Thyroid gland (tissue), 4 donors: ENCODE measurements around the gene ADARB2. TPM values are rescaled to one million over a fixed set of nuclear protein-coding genes. Genes with fewer than 3 reads are reported as not detected.

Source experiments
- DNase-seq, 2 donors: peaks; one replicate each; pipeline ENCODE4 v3.0.0-alpha.2; 2019
- H3K27ac ChIP-seq, 3 donors: fragments of 200-600 bp; sonication (generic); 1 replicate in 2 of 3; 2 replicates in 1 of 3; pipeline ENCODE4 v1.5.1; 2016 to 2019; ENCODE audit warnings: mild to moderate bottlenecking in 1 of 3, moderate library complexity in 1 of 3
- H3K27me3 ChIP-seq: fragments of 200-600 bp; sonication (generic); one replicate; pipeline ENCODE4 v1.5.1; 2019
- H3K36me3 ChIP-seq, 2 donors: fragments of 200-600 bp; sonication (generic); one replicate each; pipeline ENCODE4 v1.5.1; 2016 to 2019
- H3K4me1 ChIP-seq, 2 donors: fragments of 200-600 bp; sonication (generic); one replicate each; pipeline ENCODE4 v1.5.1; 2017 to 2019
- H3K4me3 ChIP-seq, 3 donors: fragments of 200-600 bp; sonication (generic); replicated peaks in 1 of 3; 1 replicate in 2 of 3; 2 replicates in 1 of 3; pipeline ENCODE4 v1.5.1; 2016; ENCODE audit warnings: mild to moderate bottlenecking in 1 of 3
- H3K9me3 ChIP-seq: fragments of 200-600 bp; sonication (generic); one replicate; pipeline ENCODE4 v1.5.1; 2017
- POLR2A ChIP-seq, 2 donors: fragments of 450-650 bp; IDR thresholded peaks; one replicate each; pipeline ENCODE4 v1.6.1; 2017; ENCODE audit warnings: antibody characterized with exemption in 2 of 2, mild to moderate bottlenecking in 2 of 2, moderate library complexity in 1 of 2
- WGBS, 2 donors: methylation state at CpG; one replicate each; pipeline ENCODE4 v1.1.5; 2017; 5-methylcytosine and 5-hydroxymethylcytosine counted together
- intact Hi-C: fragments of 100-400 bp; cut with DNase I; formaldehyde crosslinking; loops from one replicate; pipeline ENCODE4 v1.15.1; 2023
- total RNA-seq, 4 donors: library from RNA; depleted of rRNA; stranded (reverse); fragments of >200 nt; gene quantifications; one replicate each; pipeline ENCODE4 v1.2.3, GENCODE V29; 2016
- TF ChIP-seq, protein P1 (sequence below), 6 experiments: fragments of 200-600 bp in 3 of 6; fragments of 450-650 bp in 3 of 6; sonication (generic) in 3 of 6; IDR thresholded peaks; one replicate each; pipeline ENCODE4 v1.5.1; 2016 to 2019; ENCODE audit warnings: antibody characterized with exemption in 6 of 6, mild to moderate bottlenecking in 2 of 6, inconsistent platforms in 1 of 6, moderate library complexity in 1 of 6

ADARB2 gene
- total RNA-seq, 4 donors from 2014 or later: 0.08 to 0.15 TPM; not detected in 2

GRCh38 chr10:1423676-1424253 lies 313.6 kb downstream of the ADARB2 start:
- H3K4me3 ChIP-seq: no peak overlapping the region
- H3K36me3 ChIP-seq: no peaks in the 10 kb centered on the region
- no peaks in the 10 kb centered on the region for H3K4me1 ChIP-seq
- no peak for DNase-seq
- H3K27ac ChIP-seq: no peak overlapping the region
- 90 to 100% methylated on average over 2 of the region's 2 CpGs for WGBS, 2 donors
- TF ChIP-seq POLR2A (IDR thresholded peaks at IDR 0.05): no peak
- TF ChIP-seq, protein P1, sequence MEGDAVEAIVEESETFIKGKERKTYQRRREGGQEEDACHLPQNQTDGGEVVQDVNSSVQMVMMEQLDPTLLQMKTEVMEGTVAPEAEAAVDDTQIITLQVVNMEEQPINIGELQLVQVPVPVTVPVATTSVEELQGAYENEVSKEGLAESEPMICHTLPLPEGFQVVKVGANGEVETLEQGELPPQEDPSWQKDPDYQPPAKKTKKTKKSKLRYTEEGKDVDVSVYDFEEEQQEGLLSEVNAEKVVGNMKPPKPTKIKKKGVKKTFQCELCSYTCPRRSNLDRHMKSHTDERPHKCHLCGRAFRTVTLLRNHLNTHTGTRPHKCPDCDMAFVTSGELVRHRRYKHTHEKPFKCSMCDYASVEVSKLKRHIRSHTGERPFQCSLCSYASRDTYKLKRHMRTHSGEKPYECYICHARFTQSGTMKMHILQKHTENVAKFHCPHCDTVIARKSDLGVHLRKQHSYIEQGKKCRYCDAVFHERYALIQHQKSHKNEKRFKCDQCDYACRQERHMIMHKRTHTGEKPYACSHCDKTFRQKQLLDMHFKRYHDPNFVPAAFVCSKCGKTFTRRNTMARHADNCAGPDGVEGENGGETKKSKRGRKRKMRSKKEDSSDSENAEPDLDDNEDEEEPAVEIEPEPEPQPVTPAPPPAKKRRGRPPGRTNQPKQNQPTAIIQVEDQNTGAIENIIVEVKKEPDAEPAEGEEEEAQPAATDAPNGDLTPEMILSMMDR (IDR thresholded peaks at IDR 0.05): no peak
- no peaks in the 10 kb centered on the region for H3K9me3 ChIP-seq
- H3K27me3 ChIP-seq: no peaks in the 10 kb centered on the region
- intact Hi-C loops: no loop called here

DNA sequence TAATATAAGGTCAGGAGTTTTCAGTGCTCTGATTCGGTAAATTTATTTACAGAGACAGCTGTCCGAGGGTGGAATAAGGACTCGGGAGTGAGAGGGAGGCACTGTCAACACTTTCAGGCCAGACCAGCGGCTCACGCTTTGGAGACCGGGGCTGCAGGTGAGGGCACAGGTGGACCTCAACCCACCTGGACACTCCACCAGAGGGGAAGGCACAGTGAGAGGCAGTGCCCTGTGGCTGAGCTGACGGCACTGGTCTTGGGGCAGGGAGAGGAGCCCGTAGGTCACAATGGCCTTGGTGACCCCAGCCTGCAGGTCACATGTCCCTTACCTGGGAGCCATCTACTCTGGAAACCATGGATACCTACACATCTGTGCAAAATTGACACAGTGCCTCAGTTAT lies 315.1 kb downstream of the ADARB2 start:
- no peaks in the 10 kb centered on the region for H3K27me3 ChIP-seq
- H3K27ac ChIP-seq: no peak overlapping the region
- no peak for DNase-seq
- intact Hi-C loops: no loop called here
- no peaks in the 10 kb centered on the region for H3K36me3 ChIP-seq
- H3K9me3 ChIP-seq: no peaks in the 10 kb centered on the region
- H3K4me1 ChIP-seq: no peaks in the 10 kb centered on the region
- TF ChIP-seq, protein P1 (IDR thresholded peaks at IDR 0.05): no peak
- no peak for TF ChIP-seq POLR2A (IDR thresholded peaks at IDR 0.05)
- no peak overlapping the region for H3K4me3 ChIP-seq
- WGBS, 2 donors: 89 to 94% methylated on average over 7 to 8 of the region's 8 CpGs

- peak; percentile 20 to 30 for DNase-seq
- no peaks in the 10 kb centered on the region for H3K4me1 ChIP-seq
- no peak overlapping the region for H3K4me3 ChIP-seq
- WGBS, 2 donors: 2 to 4% methylated on average over 19 to 24 of the region's 25 CpGs
- intact Hi-C loops: no loop called here
- H3K27me3 ChIP-seq: no peaks in the 10 kb centered on the region
- no peaks in the 10 kb centered on the region for H3K36me3 ChIP-seq
- no peak for TF ChIP-seq POLR2A (IDR thresholded peaks at IDR 0.05)
- TF ChIP-seq, protein P1 (IDR thresholded peaks at IDR 0.05): peak in 2 of 6 experiments; percentile 20 to 38
- H3K9me3 ChIP-seq: no peaks in the 10 kb centered on the region
- H3K27ac ChIP-seq: no peak overlapping the region
Observed at GRCh38 chr10:1420661-1421362, 316.5 kb downstream of the ADARB2 start.

- intact Hi-C loops: no loop called here
- H3K4me1 ChIP-seq: no peaks in the 10 kb centered on the region
- no peak overlapping the region for H3K4me3 ChIP-seq
- no peak for DNase-seq
- WGBS, 2 donors: 74 to 76% methylated on average over 9 of the region's 9 CpGs
- H3K27ac ChIP-seq: no peak overlapping the region
- no peaks in the 10 kb centered on the region for H3K9me3 ChIP-seq
- H3K27me3 ChIP-seq: no peaks in the 10 kb centered on the region
- H3K36me3 ChIP-seq: no peaks in the 10 kb centered on the region
- TF ChIP-seq, protein P1 (IDR thresholded peaks at IDR 0.05): no peak
- TF ChIP-seq POLR2A (IDR thresholded peaks at IDR 0.05): no peak
Observed at GRCh38 chr10:1419796-1420610, 317.3 kb downstream of the ADARB2 start.
